Endothelial cell of umbilical vein (primary cell): ENCODE data around the gene SORCS3. TPM values are rescaled to one million over a fixed set of nuclear protein-coding genes. Genes with fewer than 3 reads are reported as not detected.

Source experiments
- BruUV-seq: library from RNA; stranded (reverse); fragments of 400-500 nt; replicated peaks from 2 replicates; lab custom pipeline; 2021; lab: Mats Ljungman, UMichigan
- CTCF ChIA-PET: fragments of 300-600, 350-600 bp; sonication (Branson Sonifier 250); formaldehyde crosslinking; loops from one replicate; lab custom pipeline; 2021; ENCODE audit warnings: antibody characterized with exemption, inconsistent platforms; lab: Charles Lee
- POLR2A ChIA-PET: fragments of 300-600, 350-600 bp; sonication (Branson Sonifier 250); formaldehyde crosslinking; loops from one replicate; lab custom pipeline; 2021; ENCODE audit warnings: antibody characterized with exemption, inconsistent platforms; lab: Charles Lee
- DNase-seq: peaks from one replicate; pipeline ENCODE4 v3.0.0-alpha.2; 2011; ENCODE audit warnings: low read depth, low spot score
- FAIRE-seq: peaks from 2 replicates; lab custom pipeline; 2011; peaks lifted over from hg19 to GRCh38; lab: Jason Lieb, UNC
- H2AFZ ChIP-seq: 2 replicates; pipeline ENCODE4 v1.6.0; 2012; ENCODE audit warnings: low read depth, low read length, control low read depth, inconsistent platforms
- H3K27ac ChIP-seq: 2 replicates; pipeline ENCODE4 v1.5.1; 2011; ENCODE audit warnings: low read depth, mild to moderate bottlenecking, control low read depth, low read length, moderate library complexity; ENCODE audit not compliant: insufficient read depth
- H3K27me3 ChIP-seq, 2 experiments: 2 replicates each; pipeline versions ENCODE4 v1.6.0 to v1.6.1; 2011; ENCODE audit warnings: low read length in 2 of 2, mixed read lengths in 1 of 2; ENCODE audit not compliant: control insufficient read depth in 2 of 2, insufficient read depth in 2 of 2
- H3K36me3 ChIP-seq, 2 experiments: 2 replicates in 1 of 2; 3 replicates in 1 of 2; pipeline ENCODE4 v1.5.1; 2011; ENCODE audit warnings: low read length in 2 of 2, mild to moderate bottlenecking in 1 of 2, moderate library complexity in 1 of 2; ENCODE audit not compliant: control insufficient read depth in 2 of 2, insufficient read depth in 2 of 2; ENCODE audit errors: extremely low read depth in 1 of 2
- H3K4me1 ChIP-seq: 3 replicates; pipeline ENCODE4 v1.5.1; 2011; ENCODE audit warnings: mild to moderate bottlenecking, low read length; ENCODE audit not compliant: control insufficient read depth, insufficient read depth; ENCODE audit errors: extremely low read depth
- H3K4me2 ChIP-seq: 2 replicates; pipeline ENCODE4 v1.6.1; 2011; ENCODE audit warnings: low read length, control low read depth, mixed read lengths; ENCODE audit not compliant: insufficient read depth
- H3K4me3 ChIP-seq, 3 experiments: fragments of 200-600 bp in 1 of 3; sonication (generic), shearing (Covaris generic) in 1 of 3; replicated peaks in 1 of 3; 2 replicates each; pipeline ENCODE4 v1.5.1; 2011 to 2016; ENCODE audit warnings: control low read depth in 3 of 3, low read length in 3 of 3, mild to moderate bottlenecking in 2 of 3, inconsistent platforms in 1 of 3, low read depth in 1 of 3, moderate library complexity in 1 of 3; ENCODE audit not compliant: insufficient read depth in 1 of 3
- H3K79me2 ChIP-seq: 2 replicates; pipeline ENCODE4 v1.6.0; 2012; ENCODE audit warnings: low read length, inconsistent platforms; ENCODE audit not compliant: control insufficient read depth, insufficient read depth
- H3K9ac ChIP-seq: replicated peaks from 2 replicates; pipeline ENCODE3; 2011; ENCODE audit warnings: low read length, control low read depth; ENCODE audit not compliant: insufficient read depth; ENCODE audit errors: extremely low read depth
- H3K9me1 ChIP-seq: replicated peaks from 3 replicates; pipeline ENCODE4 v1.6.0; 2011; ENCODE audit warnings: mild to moderate bottlenecking, low read length; ENCODE audit not compliant: control insufficient read depth, insufficient read depth; ENCODE audit errors: extremely low read depth
- H3K9me3 ChIP-seq: replicated peaks from 2 replicates; pipeline ENCODE4 v1.5.1; 2012; ENCODE audit warnings: low read length, inconsistent platforms; ENCODE audit not compliant: control insufficient read depth, insufficient read depth
- H4K20me1 ChIP-seq: replicated peaks from 2 replicates; pipeline ENCODE3; 2011; ENCODE audit warnings: mild to moderate bottlenecking, low read length; ENCODE audit not compliant: control insufficient read depth, insufficient read depth; ENCODE audit errors: extremely low read depth
- GATA2 ChIP-seq: IDR thresholded peaks from 2 replicates; pipeline ENCODE4 v1.7.0; 2011; ENCODE audit warnings: low read depth, mild to moderate bottlenecking, moderate library complexity, mixed read lengths, low read length; ENCODE audit not compliant: insufficient read length, insufficient read depth
- JUN ChIP-seq: IDR thresholded peaks from 2 replicates; pipeline ENCODE4 v1.6.1; 2011; ENCODE audit warnings: borderline replicate concordance, low read depth; ENCODE audit not compliant: insufficient read length, insufficient read depth
- MAX ChIP-seq: IDR thresholded peaks from 2 replicates; pipeline ENCODE4 v1.6.1; 2011; ENCODE audit not compliant: insufficient read depth, insufficient read length
- POLR2A ChIP-seq: IDR thresholded peaks from 2 replicates; pipeline ENCODE4 v1.6.1; 2012; ENCODE audit warnings: low read depth, mild to moderate bottlenecking, control low read depth, low read length
- POLR2AphosphoS5 ChIP-seq: IDR thresholded peaks from 2 replicates; pipeline ENCODE4 v1.6.1; 2012; ENCODE audit warnings: low read depth, mild to moderate bottlenecking, control low read depth, low read length, moderate library complexity; ENCODE audit not compliant: insufficient read depth
- dilution Hi-C: fragments of 300-500 bp; cut with MboI; formaldehyde crosslinking; loops from one replicate; pipeline ENCODE4 v1.15.0; 2019; ENCODE audit warnings: low sequenced_read_pairs; ENCODE audit not compliant: extremely low pct_ligation_motif_present
- intact Hi-C: fragments of 100-400 bp; cut with micrococcal nuclease; formaldehyde crosslinking; loops from one replicate; pipeline ENCODE4 v1.10.0; 2022
- polyA plus RNA-seq, 4 experiments: library from polyadenylated mRNA; depleted of rRNA in 3 of 4; stranded (reverse) in 3 of 4; unstranded in 1 of 4; fragments of >200 nt; gene quantifications; 2 replicates each; pipeline versions ENCODE4 v1.2.1 to v1.2.3, GENCODE V29; 2011 to 2012; ENCODE audit warnings: missing spikeins in 1 of 4
- total RNA-seq: library from RNA; stranded (reverse); gene quantifications from 2 replicates; pipeline ENCODE4 v1.2.3, GENCODE V29; 2021

The SORCS3 gene
- total and polyA plus RNA-seq, 2 donors (not counting 3 experiments of a cell fraction or from before 2014, with no cell fraction given) = not detected

- no peak for TF ChIP-seq POLR2AphosphoS5
- no peak for TF ChIP-seq MAX
- no peak for FAIRE-seq
- Histone ChIP-seq H4K20me1 (no peaks in the 10 kb centered on the region), H3K9me1 (no peaks in the 10 kb centered on the region), H2AFZ (no peak overlapping the region), H3K27ac (no peak overlapping the region), H3K9me3 (peaks cover 5% of the 10 kb centered on the region), H3K36me3 (no peaks in the 10 kb centered on the region), H3K4me2 (no peak overlapping the region), H3K4me3 (no peak overlapping the region), H3K79me2 (no peaks in the 10 kb centered on the region), H3K4me1 (no peaks in the 10 kb centered on the region), H3K9ac (no peak overlapping the region), H3K27me3 (no peaks in the 10 kb centered on the region)
- dilution Hi-C loops = no loop called here
- ChIA-PET CTCF (no interaction called here), POLR2A (no interaction called here)
- intact Hi-C loops = no loop called here
- BruUV-seq = no TSS peak
- DNase-seq = no peak
Observed at GRCh38 chr10:105207476-105207995, 566.4 kb downstream of the SORCS3 start.

GRCh38 chr10:105210546-105210945, 569.5 kb downstream of the SORCS3 start:
- intact Hi-C loops = no loop called here
- Histone ChIP-seq H3K4me1 (no peaks in the 10 kb centered on the region), H3K4me2 (no peak overlapping the region), H2AFZ (no peak overlapping the region), H3K27me3 (no peaks in the 10 kb centered on the region), H3K4me3 (no peak overlapping the region), H3K9me3 (peaks cover 5% of the 10 kb centered on the region), H4K20me1 (no peaks in the 10 kb centered on the region), H3K9me1 (no peaks in the 10 kb centered on the region), H3K36me3 (no peaks in the 10 kb centered on the region), H3K79me2 (no peaks in the 10 kb centered on the region), H3K9ac (no peak overlapping the region), H3K27ac (no peak overlapping the region)
- BruUV-seq = no TSS peak
- DNase-seq (no peak), FAIRE-seq (no peak)
- ChIA-PET CTCF (no interaction called here), POLR2A (no interaction called here)
- TF ChIP-seq POLR2A (no peak), JUN (no peak), GATA2 (no peak)
- dilution Hi-C loops = no loop called here
